Measurements from ENCODE around the gene SIN3A. TPM values are rescaled to one million over a fixed set of nuclear protein-coding genes. Genes with fewer than 3 reads are reported as not detected.
A peak's percentile ranks its signal among the peaks of the same experiment; 100 is the strongest.

The SIN3A gene
- total RNA-seq, 2 experiments from 2014 or later: 44.2 to 103 TPM

DNA sequence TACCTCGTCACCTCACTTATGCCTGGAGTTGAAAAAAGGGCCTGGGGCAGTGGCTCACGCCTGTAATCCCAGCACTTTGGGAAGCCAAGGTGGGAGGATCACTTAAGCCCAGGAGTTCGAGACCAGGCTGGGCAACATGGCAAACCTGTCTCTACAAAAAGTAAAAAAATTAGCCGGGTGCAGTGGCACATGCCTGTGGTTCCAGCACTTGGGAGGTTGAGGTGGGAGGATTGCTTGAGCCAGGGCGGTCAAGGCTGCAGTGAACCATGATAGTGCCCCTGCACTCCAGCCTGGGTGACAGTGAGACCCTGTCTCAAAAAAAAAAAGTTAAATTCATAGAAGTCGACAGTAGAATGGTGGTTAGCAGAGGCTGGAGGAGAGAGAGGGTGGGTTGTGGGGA lies 109.3 kb downstream of the SIN3A start:
- H4K20me1 ChIP-seq (ENCODE audit: insufficient read depth, low read length): no peaks in the 10 kb centered on the region
- peaks cover 22% of the 10 kb centered on the region; the same call in 1 of the 2 replicates for H3K36me3 ChIP-seq (ENCODE audit: insufficient read depth, low read length)
- no peaks in the 10 kb centered on the region for H3K9me3 ChIP-seq (ENCODE audit: low read length)
- no peak overlapping the region for H2AFZ ChIP-seq (ENCODE audit: low read length)
- H3K4me1 ChIP-seq (ENCODE audit: insufficient read depth, low read length, poor library complexity, severe bottlenecking): peaks cover 23% of the 10 kb centered on the region
- POLR2A ChIA-PET: no interaction called here
- BruUV-seq (replicated peaks): no TSS peak
- CTCF ChIA-PET (ENCODE audit: unreplicated experiment): no interaction called here
- intact Hi-C loops (cut with micrococcal nuclease; ENCODE audit: unreplicated experiment): no loop called here
- H3K27ac ChIP-seq (ENCODE audit: low read depth, low read length, poor library complexity, severe bottlenecking): no peak overlapping the region
- H3K9me2 ChIP-seq (ENCODE audit: insufficient read depth, low read length): no peaks in the 10 kb centered on the region
- no peak overlapping the region for H3K4me3 ChIP-seq (ENCODE audit: low read depth, low read length, poor library complexity, severe bottlenecking)
- TF ChIP-seq, protein P1, sequence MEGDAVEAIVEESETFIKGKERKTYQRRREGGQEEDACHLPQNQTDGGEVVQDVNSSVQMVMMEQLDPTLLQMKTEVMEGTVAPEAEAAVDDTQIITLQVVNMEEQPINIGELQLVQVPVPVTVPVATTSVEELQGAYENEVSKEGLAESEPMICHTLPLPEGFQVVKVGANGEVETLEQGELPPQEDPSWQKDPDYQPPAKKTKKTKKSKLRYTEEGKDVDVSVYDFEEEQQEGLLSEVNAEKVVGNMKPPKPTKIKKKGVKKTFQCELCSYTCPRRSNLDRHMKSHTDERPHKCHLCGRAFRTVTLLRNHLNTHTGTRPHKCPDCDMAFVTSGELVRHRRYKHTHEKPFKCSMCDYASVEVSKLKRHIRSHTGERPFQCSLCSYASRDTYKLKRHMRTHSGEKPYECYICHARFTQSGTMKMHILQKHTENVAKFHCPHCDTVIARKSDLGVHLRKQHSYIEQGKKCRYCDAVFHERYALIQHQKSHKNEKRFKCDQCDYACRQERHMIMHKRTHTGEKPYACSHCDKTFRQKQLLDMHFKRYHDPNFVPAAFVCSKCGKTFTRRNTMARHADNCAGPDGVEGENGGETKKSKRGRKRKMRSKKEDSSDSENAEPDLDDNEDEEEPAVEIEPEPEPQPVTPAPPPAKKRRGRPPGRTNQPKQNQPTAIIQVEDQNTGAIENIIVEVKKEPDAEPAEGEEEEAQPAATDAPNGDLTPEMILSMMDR (conservative IDR thresholded peaks at IDR 0.05; ENCODE audit: low read length): no peak
- TF ChIP-seq EZH2phosphoT487 (IDR thresholded peaks at IDR 0.05; ENCODE audit: borderline replicate concordance, low read depth, low read length): no peak
- no peak overlapping the region for H3K4me2 ChIP-seq (ENCODE audit: low read length)
- no peaks in the 10 kb centered on the region for H3K79me2 ChIP-seq (ENCODE audit: insufficient read depth, low read depth, low read length)
- DNase-seq (ENCODE audit: low spot score): no peak

- Histone ChIP-seq H3K9me2 (ENCODE audit: insufficient read depth, low read length) (no peaks in the 10 kb centered on the region), H3K9me3 (ENCODE audit: low read length) (no peaks in the 10 kb centered on the region), H3K4me3 (ENCODE audit: low read depth, low read length, poor library complexity, severe bottlenecking) (no peak overlapping the region), H3K4me2 (ENCODE audit: low read length) (no peak overlapping the region), H3K4me1 (ENCODE audit: insufficient read depth, low read length, poor library complexity, severe bottlenecking) (peaks cover 17% of the 10 kb centered on the region), H4K20me1 (ENCODE audit: insufficient read depth, low read length) (no peaks in the 10 kb centered on the region), H2AFZ (ENCODE audit: low read length) (no peak overlapping the region), H3K36me3 (ENCODE audit: insufficient read depth, low read length) (peaks cover 22% of the 10 kb centered on the region; the same call in 1 of the 2 replicates), H3K27ac (ENCODE audit: low read depth, low read length, poor library complexity, severe bottlenecking) (no peak overlapping the region), H3K79me2 (ENCODE audit: insufficient read depth, low read depth, low read length) (peaks cover 12% of the 10 kb centered on the region; the same call in 1 of the 2 replicates)
- TSS peak; percentile 69 for BruUV-seq (replicated peaks)
- ChIA-PET POLR2A (no interaction called here), CTCF (ENCODE audit: unreplicated experiment) (no interaction called here)
- no peak for DNase-seq (ENCODE audit: low spot score)
- intact Hi-C loops (cut with micrococcal nuclease; ENCODE audit: unreplicated experiment): no loop called here
- no peak for TF ChIP-seq EZH2phosphoT487 (IDR thresholded peaks at IDR 0.05; ENCODE audit: borderline replicate concordance, low read depth, low read length)
- TF ChIP-seq, protein P1 (conservative IDR thresholded peaks at IDR 0.05; ENCODE audit: low read length): no peak
Measured at GRCh38 chr15:75339531-75340240, 111.8 kb downstream of the SIN3A start.

DNA sequence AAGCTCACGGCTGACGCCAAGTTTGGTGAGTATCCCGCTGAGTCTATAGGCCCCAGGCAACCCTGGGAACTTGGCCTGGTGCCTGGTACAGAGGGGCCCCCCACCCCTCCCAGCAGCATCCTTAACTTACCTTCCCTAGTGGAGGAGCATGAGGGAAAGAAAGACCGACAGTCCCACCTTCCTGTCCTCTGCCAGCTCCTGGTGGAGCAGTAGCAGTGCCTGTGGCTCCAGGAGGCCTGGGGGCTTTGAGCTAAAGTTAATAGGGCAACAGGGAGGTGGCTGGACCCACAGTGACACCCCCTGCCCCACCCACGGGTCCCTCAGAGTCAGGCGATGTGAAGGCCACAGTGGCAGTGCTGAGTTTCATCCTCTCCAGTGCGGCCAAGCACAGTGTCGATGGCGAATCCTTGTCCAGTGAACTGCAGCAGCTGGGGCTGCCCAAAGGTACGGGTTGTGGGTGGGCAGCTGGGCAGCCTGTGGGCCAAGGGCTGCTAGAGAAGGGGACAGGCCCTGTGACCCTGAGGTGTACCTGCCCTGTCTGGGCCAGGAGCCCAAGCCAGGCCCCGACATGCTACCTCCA lies 112.7 kb downstream of the SIN3A start:
- DNase-seq (ENCODE audit: low spot score): no peak
- H3K36me3 ChIP-seq (ENCODE audit: insufficient read depth, low read length): peaks cover 22% of the 10 kb centered on the region; the same call in 1 of the 2 replicates
- H4K20me1 ChIP-seq (ENCODE audit: insufficient read depth, low read length): no peaks in the 10 kb centered on the region
- TF ChIP-seq, protein P1 (conservative IDR thresholded peaks at IDR 0.05; ENCODE audit: low read length): no peak
- TF ChIP-seq EZH2phosphoT487 (IDR thresholded peaks at IDR 0.05; ENCODE audit: borderline replicate concordance, low read depth, low read length): no peak
- peaks cover 14% of the 10 kb centered on the region for H3K4me1 ChIP-seq (ENCODE audit: insufficient read depth, low read length, poor library complexity, severe bottlenecking)
- H2AFZ ChIP-seq (ENCODE audit: low read length): no peak overlapping the region
- H3K4me2 ChIP-seq (ENCODE audit: low read length): no peak overlapping the region
- ChIA-PET CTCF (ENCODE audit: unreplicated experiment) (no interaction called here), POLR2A (no interaction called here)
- H3K9me3 ChIP-seq (ENCODE audit: low read length): no peaks in the 10 kb centered on the region
- intact Hi-C loops (cut with micrococcal nuclease; ENCODE audit: unreplicated experiment): no loop called here
- H3K4me3 ChIP-seq (ENCODE audit: low read depth, low read length, poor library complexity, severe bottlenecking): no peak overlapping the region
- no TSS peak for BruUV-seq (replicated peaks)
- H3K79me2 ChIP-seq (ENCODE audit: insufficient read depth, low read depth, low read length): peaks cover 12% of the 10 kb centered on the region; the same call in 1 of the 2 replicates
- H3K9me2 ChIP-seq (ENCODE audit: insufficient read depth, low read length): no peaks in the 10 kb centered on the region
- no peak overlapping the region for H3K27ac ChIP-seq (ENCODE audit: low read depth, low read length, poor library complexity, severe bottlenecking)

Measured in OCI-LY7 (cell line).